Measurements from ENCODE around the gene RPUSD1.

The RPUSD1 gene

GRCh38 chr16:741986-742629, 46.1 kb downstream of the RPUSD1 start:
- DNase-seq = no peak

- DNase-seq = peak; percentile 97
Measured at GRCh38 chr16:740764-741505, 47.2 kb downstream of the RPUSD1 start, which contains the start of gene CIAO3. Gene CIAO3, minus strand, starts transcription at chr16:740997. Its CDS starts 12 bp downstream, at chr16:740985.

- DNase-seq = no peak
Measured at GRCh38 chr16:740459-740763, 47.8 kb downstream of the RPUSD1 start.

- no peak for DNase-seq
Measured at GRCh38 chr16:739560-740458, 48.4 kb downstream of the RPUSD1 start.

GRCh38 chr16:736936-737481, 51.2 kb downstream of the RPUSD1 start:
- no peak for DNase-seq

GRCh38 chr16:735982-736453, 52.2 kb downstream of the RPUSD1 start:
- no peak for DNase-seq

- DNase-seq = no peak
Measured at GRCh38 chr16:734981-735881, 53.0 kb downstream of the RPUSD1 start.

Measured in activated CD4-positive, CD25-positive, alpha-beta regulatory T cell treated with anti-CD3 and anti-CD28 coated beads, Interleukin-2, amount 50 U/mL, for 72 hours (primary cell).